HG03521 (cell line): Measurements from ENCODE around the gene SLC4A3.
A peak's percentile ranks its signal among the peaks of the same experiment; 100 is the strongest.

Source experiments
- ATAC-seq: cut with Tn5 transposase; IDR thresholded peaks from one replicate; pipeline ENCODE4 v1.9.1; 2021; ENCODE audit warnings: mild to moderate bottlenecking, moderate library complexity; ENCODE audit not compliant: unreplicated experiment

The SLC4A3 gene, protein sequence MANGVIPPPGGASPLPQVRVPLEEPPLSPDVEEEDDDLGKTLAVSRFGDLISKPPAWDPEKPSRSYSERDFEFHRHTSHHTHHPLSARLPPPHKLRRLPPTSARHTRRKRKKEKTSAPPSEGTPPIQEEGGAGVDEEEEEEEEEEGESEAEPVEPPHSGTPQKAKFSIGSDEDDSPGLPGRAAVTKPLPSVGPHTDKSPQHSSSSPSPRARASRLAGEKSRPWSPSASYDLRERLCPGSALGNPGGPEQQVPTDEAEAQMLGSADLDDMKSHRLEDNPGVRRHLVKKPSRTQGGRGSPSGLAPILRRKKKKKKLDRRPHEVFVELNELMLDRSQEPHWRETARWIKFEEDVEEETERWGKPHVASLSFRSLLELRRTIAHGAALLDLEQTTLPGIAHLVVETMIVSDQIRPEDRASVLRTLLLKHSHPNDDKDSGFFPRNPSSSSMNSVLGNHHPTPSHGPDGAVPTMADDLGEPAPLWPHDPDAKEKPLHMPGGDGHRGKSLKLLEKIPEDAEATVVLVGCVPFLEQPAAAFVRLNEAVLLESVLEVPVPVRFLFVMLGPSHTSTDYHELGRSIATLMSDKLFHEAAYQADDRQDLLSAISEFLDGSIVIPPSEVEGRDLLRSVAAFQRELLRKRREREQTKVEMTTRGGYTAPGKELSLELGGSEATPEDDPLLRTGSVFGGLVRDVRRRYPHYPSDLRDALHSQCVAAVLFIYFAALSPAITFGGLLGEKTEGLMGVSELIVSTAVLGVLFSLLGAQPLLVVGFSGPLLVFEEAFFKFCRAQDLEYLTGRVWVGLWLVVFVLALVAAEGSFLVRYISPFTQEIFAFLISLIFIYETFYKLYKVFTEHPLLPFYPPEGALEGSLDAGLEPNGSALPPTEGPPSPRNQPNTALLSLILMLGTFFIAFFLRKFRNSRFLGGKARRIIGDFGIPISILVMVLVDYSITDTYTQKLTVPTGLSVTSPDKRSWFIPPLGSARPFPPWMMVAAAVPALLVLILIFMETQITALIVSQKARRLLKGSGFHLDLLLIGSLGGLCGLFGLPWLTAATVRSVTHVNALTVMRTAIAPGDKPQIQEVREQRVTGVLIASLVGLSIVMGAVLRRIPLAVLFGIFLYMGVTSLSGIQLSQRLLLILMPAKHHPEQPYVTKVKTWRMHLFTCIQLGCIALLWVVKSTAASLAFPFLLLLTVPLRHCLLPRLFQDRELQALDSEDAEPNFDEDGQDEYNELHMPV

DNA sequence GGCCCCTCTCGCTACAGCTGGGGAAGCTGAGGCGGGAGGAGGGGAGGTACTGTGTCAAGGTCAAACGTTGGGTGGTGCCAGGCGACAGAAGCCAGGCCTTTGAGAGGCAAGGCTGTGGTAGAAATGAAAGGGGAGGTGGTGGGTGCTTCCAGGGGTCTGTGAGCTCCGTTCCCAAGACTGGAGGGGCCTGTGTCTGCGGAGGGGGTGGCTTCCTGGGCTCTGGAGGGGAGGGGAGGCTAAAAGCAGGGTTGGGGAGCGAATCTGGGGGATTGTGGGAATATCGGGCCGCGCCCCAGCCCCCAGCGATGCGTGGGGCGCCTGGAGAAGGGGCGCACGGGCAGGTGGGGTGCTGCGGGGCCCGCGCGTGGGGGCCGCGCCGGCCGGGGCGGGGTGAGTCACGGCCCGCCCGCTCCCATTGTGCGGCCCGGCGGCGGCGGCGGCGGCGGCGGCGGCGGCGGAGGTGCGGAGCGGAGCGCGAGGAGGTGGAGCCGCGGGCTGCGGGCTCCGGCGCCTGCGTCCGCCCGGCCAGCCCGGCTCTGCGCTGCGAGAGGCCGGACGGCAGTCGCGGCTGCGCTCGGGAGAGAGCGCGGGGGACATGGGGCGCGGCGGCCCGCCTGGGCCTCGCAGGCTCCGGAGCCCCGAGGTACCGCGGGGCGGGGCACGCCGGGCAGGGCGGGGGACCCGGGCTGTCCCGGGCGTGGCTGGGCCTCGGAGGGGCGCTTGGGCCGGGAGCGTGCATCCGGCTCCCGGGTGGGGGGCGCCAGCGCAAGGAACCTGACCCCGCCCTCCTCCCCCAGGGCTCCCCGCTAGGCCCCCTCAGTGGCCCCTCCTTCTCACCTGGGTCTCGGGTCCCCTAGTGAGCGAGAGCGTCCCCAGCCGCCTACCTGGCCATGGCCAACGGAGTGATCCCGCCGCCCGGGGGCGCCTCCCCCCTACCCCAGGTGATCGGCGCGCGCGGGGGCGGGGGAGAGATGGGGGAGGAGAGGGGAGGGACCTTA is at the start of gene SLC4A3:
SLC4A3 (plus strand) TSS at position 528 of the 998 bp plus-strand sequence; CDS start at position 891, 363 bp downstream.
- peak; percentile 36 for ATAC-seq

DNA sequence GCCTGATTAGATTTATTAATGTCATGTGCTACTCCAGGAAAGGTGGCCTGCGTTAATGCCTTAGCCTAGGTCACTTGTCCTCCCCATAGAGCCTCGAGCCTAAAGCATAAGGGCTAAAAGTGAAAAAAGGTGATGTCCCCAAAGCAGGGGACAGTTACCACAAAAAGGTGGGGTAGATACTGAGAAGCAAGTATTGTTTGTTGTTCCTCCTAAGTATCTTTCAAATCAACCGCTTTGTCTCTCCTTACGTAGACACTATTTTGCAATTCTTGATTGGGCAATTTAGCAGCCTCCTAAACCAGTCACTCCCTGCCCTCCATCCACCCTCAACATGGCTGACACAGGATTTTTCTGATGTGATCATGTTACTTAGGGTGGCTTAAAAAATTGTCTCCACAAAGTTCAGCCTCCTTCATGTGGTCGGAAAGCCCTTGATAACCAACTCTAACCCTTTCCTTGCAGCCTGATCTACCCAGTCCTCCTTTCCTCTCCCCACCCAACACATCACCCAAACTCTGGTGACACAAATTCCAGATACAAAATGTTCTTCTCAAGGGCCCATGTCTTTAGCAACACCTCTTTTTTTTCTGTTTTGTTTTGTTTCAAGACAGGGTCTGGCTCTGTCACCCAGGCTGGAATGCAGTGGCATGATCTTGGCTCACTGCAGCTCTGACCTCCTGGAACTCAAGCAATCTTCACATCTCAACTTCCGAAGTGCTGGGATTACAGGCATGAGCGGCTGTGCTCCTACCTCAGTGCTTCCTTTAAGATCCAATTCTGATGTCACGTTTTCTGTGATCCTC is 48.4 kb upstream of the SLC4A3 start:
- no peak for ATAC-seq

DNA sequence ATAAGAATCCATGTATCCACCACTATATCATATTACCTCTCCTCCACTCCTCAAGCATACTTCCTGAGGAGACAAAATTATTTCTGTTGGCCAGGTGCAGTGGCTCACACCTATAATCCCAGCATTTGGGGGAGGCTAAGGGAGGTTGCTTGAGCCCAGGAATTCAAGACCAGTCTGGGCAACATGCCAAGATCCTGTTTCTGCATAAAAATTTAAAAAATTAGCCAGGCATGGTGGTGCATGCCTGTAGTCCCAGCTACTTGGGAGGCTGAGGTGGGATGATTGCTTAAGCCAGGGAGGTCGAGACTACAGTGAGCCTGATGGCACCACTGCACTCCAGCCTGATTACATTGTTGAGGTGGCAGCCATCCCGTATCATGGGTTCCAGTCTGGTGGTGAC is 46.1 kb upstream of the SLC4A3 start:
- ATAC-seq, result no peak

DNA sequence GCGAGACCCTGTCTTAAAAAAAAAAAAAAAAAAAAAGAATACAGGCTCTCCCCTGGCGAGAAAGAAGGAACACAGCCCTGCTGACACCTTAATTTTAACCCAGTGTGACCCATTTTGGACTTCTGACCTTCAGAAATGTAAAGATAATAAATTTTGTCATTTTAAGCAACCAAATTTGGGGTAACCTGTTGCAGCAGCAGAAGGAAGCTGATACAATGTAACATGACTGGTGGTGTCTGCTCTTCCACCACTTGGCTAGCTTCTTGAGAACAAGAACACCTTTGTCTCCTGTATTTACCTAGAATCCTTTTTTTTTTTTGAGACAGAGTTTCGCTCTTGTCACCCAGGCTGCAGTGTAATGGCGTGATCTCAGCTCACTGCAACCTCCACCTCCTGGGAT is 36.3 kb upstream of the SLC4A3 start:
- ATAC-seq, result no peak

DNA sequence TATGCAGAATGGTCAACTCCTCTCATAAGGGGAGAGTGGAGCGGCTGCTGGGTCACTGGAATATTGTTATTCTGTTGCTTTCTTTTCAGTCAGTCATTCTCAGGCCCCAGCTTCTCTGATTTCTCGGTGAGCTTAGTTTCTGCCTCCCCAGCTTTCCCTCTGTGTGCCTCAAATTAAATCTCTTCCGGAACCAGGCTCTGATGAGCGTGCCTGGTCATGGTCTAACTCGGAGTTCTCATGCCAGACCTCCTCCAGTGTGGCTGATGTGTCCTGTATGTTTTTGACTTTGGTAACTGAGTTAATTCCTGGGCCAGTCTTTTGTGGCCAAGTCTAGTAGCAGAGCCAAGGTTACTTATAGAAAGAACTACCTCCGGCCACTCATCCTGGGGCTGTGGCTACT is 34.7 kb upstream of the SLC4A3 start:
- no peak for ATAC-seq

DNA sequence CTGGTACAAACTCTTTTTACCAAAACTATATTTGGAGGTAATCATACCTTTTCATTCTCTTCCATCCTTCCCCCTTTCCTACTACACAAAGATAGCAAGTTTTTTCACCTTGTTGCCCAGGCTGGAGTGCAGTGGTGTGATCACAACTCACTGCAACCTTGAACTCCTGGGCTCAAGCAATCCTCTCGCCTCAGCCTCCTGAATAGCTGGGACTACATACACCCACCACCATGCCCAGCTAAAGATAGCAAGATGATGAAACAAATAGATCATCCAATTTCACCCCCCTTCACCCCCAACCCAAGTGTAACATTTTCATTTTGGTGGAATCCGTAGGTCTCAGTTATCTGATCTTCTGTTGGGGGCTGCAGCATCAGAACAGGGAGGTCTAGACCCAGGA is 34.3 kb upstream of the SLC4A3 start:
- no peak for ATAC-seq

DNA sequence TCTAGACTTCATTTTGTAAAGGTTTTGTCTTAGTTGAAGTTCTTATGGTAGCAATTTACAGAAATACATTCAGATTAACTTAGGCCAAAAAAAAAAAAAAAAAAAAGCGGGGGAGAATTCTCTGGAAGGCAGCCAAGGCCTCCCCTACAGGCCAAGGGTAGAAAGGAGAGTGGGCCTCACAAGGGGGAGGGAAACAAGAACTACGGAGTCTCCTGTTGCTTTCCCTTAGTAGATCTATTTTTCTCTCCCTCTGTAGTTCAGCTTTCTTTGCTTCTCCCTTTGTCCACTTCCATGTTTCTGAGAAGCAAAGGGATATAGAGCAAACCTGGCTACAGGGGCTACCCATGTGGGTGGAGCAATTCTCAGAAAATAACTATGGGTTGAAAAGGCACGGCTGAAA is 32.2 kb upstream of the SLC4A3 start:
- no peak for ATAC-seq

DNA sequence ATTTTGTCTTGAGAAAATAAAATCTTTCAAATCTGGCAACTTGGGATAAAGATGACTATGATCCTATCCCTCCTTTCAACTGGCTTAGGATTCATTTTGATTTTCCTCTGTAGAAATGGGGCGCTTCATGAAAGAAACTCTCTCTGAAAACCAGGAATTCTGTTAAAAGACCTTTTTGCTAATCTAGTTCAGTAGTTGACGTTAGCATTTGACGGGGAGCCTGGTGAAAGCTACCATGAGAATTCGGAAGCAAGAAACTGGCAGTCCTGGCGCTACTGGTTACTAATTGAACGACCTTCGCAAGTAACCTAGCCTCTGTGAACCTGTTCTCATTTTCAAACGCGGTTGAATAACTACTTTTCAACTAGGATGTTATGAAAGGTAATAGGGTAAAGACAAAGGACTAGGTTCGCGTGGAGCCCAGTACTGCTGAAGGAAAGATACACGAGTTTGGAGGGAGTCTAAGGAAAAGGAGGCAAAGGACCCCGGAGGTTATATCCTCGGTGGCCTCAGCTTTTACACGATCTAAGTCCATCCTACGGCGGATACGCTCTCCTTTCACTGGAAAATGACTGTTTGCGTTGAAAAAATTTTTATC is 30.4 kb upstream of the SLC4A3 start:
- ATAC-seq, result no peak

DNA sequence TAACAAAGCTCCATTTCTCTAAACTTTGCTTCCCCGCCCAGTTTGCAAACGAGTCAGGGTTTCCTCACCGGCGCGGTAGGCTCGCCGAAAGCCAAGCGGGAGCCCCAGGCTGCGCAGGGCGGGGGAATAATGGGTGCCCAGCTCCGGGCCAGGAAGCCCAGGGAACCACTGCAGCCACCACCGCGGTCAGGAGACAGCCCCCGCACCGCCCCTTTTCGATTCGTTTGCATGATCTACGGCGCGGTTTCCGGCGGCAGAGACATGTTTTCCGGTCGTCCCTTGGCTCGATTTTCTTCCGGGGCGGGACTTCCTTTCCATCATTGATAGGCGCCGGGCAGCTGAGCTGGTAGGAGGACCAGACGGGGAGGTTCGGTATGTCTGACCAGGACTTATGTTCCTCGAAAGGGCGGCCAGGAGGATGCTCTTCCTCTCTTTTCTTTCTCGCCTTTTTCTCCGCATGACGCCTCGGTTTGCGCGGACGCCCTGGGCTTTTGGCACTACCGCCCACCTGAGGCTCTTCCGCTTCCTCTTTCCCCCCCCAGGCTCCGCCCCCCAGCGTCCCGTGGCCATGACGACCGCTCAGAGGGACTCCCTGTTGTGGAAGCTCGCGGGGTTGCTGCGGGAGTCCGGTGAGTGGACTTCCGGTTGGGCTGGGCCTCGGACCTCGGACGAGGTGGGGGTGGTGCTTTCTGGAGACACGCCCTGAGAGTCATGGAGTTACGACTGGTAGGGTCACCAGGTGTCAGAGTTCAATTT is 29.7 kb upstream of the SLC4A3 start, which contains the start of gene STK11IP:
STK11IP (plus strand) TSS at position 306 of the 756 bp plus-strand sequence; CDS start at position 569, 263 bp downstream.
- ATAC-seq, result peak; percentile 87

DNA sequence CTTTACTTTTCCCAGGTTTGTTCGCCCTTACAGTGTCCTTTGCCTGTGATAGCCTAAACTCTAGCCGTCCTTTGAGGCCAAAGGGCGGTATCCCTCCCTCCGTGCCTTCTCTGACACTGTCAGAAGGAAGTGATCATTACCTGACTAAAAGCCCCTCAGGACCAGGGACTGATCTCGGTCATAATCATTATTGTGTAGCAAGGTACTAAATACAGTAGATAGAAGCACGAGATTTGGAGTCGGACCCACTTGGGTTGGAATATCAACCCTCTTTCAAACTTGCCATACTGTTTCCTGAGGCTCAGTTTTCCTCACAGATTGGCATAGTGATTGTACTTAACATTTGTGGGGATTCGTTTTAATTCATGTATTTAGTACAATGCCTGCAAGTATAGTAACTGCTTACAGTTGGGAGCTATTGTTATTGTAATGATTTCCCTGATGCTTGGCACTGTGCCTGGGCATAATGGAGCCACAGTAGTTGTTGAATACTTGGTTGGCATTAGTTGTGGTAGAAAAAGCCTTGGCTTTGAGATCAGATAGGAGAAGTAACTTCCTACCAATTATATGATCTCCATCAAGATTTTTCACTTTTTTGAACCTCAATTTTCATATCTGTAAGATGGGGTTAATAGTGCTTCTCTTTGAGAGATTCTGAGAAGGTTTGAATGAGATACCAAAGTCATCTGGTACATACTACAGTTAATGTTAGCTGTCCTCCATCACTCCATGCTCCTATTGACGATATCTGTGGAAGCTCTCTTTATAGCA is 28.9 kb upstream of the SLC4A3 start:
- no peak for ATAC-seq

DNA sequence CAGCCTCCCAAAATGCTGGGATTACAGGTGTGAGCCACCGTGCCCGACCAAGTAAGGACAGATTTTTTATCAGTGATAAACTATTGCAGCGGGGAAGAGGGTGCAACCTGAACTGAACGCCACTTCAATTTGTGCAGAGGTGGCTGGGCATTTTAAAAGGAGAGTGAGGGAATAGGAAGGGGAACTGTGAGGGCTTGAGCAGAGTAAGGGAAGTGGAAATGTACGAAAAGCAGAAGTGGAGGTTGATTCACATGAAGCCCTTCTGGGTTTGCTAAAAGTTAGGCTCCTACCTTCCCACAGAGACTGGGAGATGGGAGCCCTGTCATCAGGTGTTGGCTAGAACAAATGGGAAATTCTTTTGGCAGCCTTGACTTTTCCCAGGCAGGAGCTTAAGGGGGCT is 23.7 kb upstream of the SLC4A3 start:
- no peak for ATAC-seq

DNA sequence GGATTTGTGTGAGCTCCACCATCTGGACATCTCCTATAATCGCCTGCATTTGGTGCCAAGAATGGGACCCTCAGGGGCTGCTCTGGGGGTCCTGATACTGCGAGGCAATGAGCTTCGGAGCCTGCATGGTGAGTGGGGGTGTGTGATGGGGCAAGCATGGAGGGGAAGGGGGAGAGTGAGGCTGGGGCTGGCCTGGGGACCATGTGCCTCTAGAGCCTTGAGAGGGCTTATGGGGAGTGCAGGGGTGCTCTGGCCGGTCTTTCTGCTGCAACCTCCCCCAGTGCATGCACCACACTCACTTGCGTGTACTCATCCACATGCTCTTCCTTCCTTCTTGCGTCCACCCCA is 21.8 kb upstream of the SLC4A3 start:
- no peak for ATAC-seq

DNA sequence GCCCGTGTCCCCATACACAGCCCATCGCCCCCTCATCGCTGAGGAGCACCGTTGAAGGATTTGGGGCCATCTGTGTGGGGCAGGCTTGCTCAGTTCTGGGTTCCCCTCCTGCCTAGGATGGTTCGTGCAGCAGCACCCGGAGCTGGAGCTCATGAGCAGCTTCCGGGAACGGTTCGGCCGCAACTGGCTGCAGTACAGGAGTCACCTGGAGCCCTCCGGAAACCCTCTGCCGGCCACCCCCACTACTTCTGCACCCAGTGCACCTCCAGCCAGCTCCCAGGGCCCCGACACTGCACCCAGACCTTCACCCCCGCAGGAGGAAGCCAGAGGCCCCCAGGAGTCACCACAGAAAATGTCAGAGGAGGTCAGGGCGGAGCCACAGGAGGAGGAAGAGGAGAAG is 19.5 kb upstream of the SLC4A3 start:
- ATAC-seq, result no peak

DNA sequence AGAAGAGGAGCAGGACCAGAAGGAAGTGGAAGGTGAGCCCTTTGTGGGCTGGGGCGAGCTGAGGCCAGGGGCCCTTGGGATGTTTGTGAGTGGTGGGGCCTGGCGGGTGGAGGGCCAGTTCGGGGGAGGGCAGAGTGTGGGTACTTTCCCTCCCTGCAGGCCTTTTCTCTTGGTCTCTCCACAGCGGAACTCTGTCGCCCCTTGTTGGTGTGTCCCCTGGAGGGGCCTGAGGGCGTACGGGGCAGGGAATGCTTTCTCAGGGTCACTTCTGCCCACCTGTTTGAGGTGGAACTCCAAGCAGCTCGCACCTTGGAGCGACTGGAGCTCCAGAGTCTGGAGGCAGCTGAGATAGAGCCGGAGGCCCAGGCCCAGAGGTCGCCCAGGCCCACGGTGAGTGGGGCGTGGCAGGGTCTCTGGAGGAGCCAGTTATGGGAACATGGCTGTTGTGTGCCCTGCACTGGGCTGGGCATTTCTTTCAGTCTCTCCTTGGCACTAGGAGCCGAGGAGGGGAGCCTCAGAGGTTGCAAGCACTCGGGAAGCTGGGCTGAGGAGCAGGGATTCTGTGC is 18.9 kb upstream of the SLC4A3 start:
- no peak for ATAC-seq

DNA sequence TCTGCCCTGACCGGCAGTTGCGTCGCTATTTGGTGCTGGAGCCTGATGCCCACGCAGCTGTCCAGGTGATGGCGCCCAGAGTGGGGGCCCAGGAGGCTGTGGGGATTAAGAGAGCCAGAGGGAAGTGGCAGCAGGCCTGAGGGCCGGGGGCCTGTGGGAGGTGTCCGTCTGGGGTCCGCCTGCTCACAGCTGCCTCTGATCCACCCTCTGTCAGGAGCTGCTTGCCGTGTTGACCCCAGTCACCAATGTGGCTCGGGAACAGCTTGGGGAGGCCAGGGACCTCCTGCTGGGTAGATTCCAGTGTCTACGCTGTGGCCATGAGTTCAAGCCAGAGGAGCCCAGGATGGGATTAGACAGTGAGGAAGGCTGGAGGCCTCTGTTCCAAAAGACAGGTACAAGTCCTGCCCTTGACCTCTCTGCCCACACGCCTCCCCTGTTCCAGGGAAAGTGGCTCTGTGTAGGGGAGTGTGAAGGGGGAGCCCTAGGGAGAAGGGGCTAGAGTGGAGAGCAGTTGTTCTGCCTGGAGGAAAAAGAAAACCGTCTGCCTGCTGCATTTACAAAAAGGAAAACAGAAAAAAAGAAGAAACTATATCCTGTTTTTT is 18.2 kb upstream of the SLC4A3 start:
- no peak for ATAC-seq

DNA sequence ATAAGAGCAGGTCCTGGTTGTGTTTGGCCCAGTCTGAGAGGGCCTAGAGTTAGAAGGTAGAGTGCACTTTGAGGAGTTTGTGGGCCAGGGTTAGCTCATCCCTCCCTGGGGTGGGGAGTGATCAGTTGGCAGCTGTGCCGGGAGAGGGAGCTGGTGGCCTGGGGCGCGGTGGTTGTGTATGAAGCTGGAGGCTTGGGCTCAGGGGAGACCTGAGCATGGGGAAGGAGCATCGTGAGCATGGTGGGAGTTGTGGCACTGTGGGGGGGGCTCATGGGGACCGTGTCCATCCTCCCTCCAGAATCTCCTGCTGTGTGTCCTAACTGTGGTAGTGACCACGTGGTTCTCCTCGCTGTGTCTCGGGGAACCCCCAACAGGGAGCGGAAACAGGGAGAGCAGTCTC is 16.1 kb upstream of the SLC4A3 start:
- no peak for ATAC-seq
